HepG2 (cell line): Measurements from ENCODE around the gene HIF3A. TPM values are rescaled to one million over a fixed set of nuclear protein-coding genes. Genes with fewer than 3 reads are reported as not detected.

ENCODE experiments used
- ATAC-seq: fragments of 200-7000 bp; cut with Tn5 transposase; 3 replicates; pipeline ENCODE4 v1.9.1; 2020; ENCODE audit warnings: mild to moderate bottlenecking, moderate library complexity
- BruUV-seq: library from RNA; stranded (reverse); fragments of 400-500 nt; replicated peaks from 2 replicates; lab custom pipeline; 2021; lab: Mats Ljungman, UMichigan
- CTCF ChIA-PET: fragments of 300-600 bp; formaldehyde crosslinking; extraction: SDS; loops from one replicate; lab custom pipeline; 2021; ENCODE audit warnings: low total read pairs, inconsistent platforms, low intra/inter-chr PET ratio; lab: Yijun Ruan, JAX
- POLR2A ChIA-PET: fragments of 350-600 bp; sonication (Branson Sonifier 250); formaldehyde crosslinking; loops from one replicate; lab custom pipeline; 2020; ENCODE audit warnings: antibody characterized with exemption, inconsistent platforms; lab: Yijun Ruan, JAX
- DNase-seq: peaks from one replicate; pipeline ENCODE4 v3.0.0-alpha.2; 2015; ENCODE audit warnings: low spot score
- FAIRE-seq: peaks from 3 replicates; lab custom pipeline; 2011; peaks lifted over from hg19 to GRCh38; lab: Jason Lieb, UNC
- H2AFZ ChIP-seq: one replicate; pipeline ENCODE4 v1.6.1; 2011; ENCODE audit warnings: low read length, inconsistent platforms
- H3K27ac ChIP-seq: fragments of 300-600 bp; 3 replicates; pipeline ENCODE4 v1.8.0; 2011; ENCODE audit warnings: mixed run types, mild to moderate bottlenecking, mixed read lengths, low read length, inconsistent platforms; ENCODE audit not compliant: insufficient read depth; ENCODE audit errors: extremely low read length
- H3K27me3 ChIP-seq, 2 experiments: fragments of 200-600 bp in 1 of 2; 2 replicates in 1 of 2; 3 replicates in 1 of 2; pipeline versions ENCODE4 v1.6.0 to v1.8.0; 2011; ENCODE audit warnings: low read length in 2 of 2, mild to moderate bottlenecking in 2 of 2, moderate library complexity in 2 of 2, inconsistent platforms in 1 of 2; ENCODE audit not compliant: insufficient read depth in 2 of 2, control insufficient read depth in 1 of 2
- H3K36me3 ChIP-seq, 2 experiments: fragments of 200-600 bp in 1 of 2; replicated peaks in 1 of 2; 2 replicates in 1 of 2; 3 replicates in 1 of 2; pipeline versions ENCODE4 v1.5.1 to v1.8.0; 2011; ENCODE audit warnings: low read length in 2 of 2, inconsistent platforms in 1 of 2; ENCODE audit not compliant: insufficient read depth in 2 of 2, control insufficient read depth in 1 of 2
- H3K4me1 ChIP-seq: 2 replicates; pipeline ENCODE4 v1.5.1; 2012; ENCODE audit warnings: low read length, inconsistent platforms; ENCODE audit not compliant: insufficient read depth
- H3K4me2 ChIP-seq: 2 replicates; pipeline ENCODE4 v1.6.0; 2011; ENCODE audit warnings: low read depth, low read length, inconsistent platforms
- H3K4me3 ChIP-seq, 3 experiments: fragments of 200-600 bp in 1 of 3; sonication (generic), shearing (Covaris generic) in 1 of 3; replicated peaks in 1 of 3; 2 replicates each; pipeline ENCODE4 v1.5.1; 2011 to 2016; ENCODE audit warnings: low read length in 3 of 3, inconsistent platforms in 2 of 3, low read depth in 2 of 3, mild to moderate bottlenecking in 2 of 3, control low read depth in 1 of 3, mixed read lengths in 1 of 3; ENCODE audit not compliant: insufficient read depth in 1 of 3
- H3K79me2 ChIP-seq: one replicate; pipeline ENCODE4 v1.6.1; 2011; ENCODE audit warnings: low read length, inconsistent platforms; ENCODE audit not compliant: insufficient read depth
- H3K9ac ChIP-seq: 2 replicates; pipeline ENCODE4 v1.6.0; 2011; ENCODE audit warnings: mild to moderate bottlenecking, low read depth, low read length, inconsistent platforms; ENCODE audit not compliant: insufficient read depth
- H3K9me3 ChIP-seq: 2 replicates; pipeline ENCODE4 v1.5.1; 2012; ENCODE audit warnings: mild to moderate bottlenecking, low read length
- H4K20me1 ChIP-seq: 2 replicates; pipeline ENCODE4 v1.6.0; 2011; ENCODE audit warnings: inconsistent platforms, mild to moderate bottlenecking, low read length, moderate library complexity; ENCODE audit not compliant: insufficient read depth
- AGO2 ChIP-seq: fragments of 200-400 bp; formaldehyde crosslinking; optimal IDR thresholded peaks from 2 replicates; pipeline ENCODE3; 2017; ENCODE audit warnings: mild to moderate bottlenecking, low read depth, low read length, moderate library complexity
- CREBL2 ChIP-seq: sonication (generic); formaldehyde crosslinking; IDR thresholded peaks from 2 replicates; pipeline ENCODE4 v1.8.1; 2023; ENCODE audit warnings: missing genetic modification reagents, mild to moderate bottlenecking, borderline replicate concordance
- FOXJ3 ChIP-seq: sonication (generic); formaldehyde crosslinking; IDR thresholded peaks from 2 replicates; pipeline ENCODE4 v1.4.0; 2020; ENCODE audit warnings: missing genetic modification reagents, mild to moderate bottlenecking, borderline replicate concordance
- FOXM1 ChIP-seq: sonication (generic); formaldehyde crosslinking; IDR thresholded peaks from 2 replicates; pipeline ENCODE4 v1.5.0; 2020; ENCODE audit warnings: missing genetic modification reagents
- HMGXB4 ChIP-seq, 2 experiments: sonication (generic) in 1 of 2; formaldehyde crosslinking in 1 of 2; IDR thresholded peaks; 2 replicates each; pipeline versions ENCODE4 v1.4.0 to v1.6.1; 2018 to 2020; ENCODE audit warnings: missing genetic modification reagents in 2 of 2, borderline replicate concordance in 1 of 2, low read depth in 1 of 2, mild to moderate bottlenecking in 1 of 2, missing biosample characterization in 1 of 2
- HOMEZ ChIP-seq: IDR thresholded peaks from 2 replicates; pipeline ENCODE4 v1.6.1; 2016; ENCODE audit warnings: low read depth
- HOXA9 ChIP-seq: sonication (generic); formaldehyde crosslinking; IDR thresholded peaks from 2 replicates; pipeline ENCODE4 v1.8.1; 2022; ENCODE audit warnings: missing genetic modification reagents, mild to moderate bottlenecking, moderate library complexity, borderline replicate concordance
- KLF12 ChIP-seq: sonication (generic); formaldehyde crosslinking; IDR thresholded peaks from 2 replicates; pipeline ENCODE4 v1.4.0; 2020; ENCODE audit warnings: missing genetic modification reagents, borderline replicate concordance
- NCOA1 ChIP-seq: sonication (generic); formaldehyde crosslinking; IDR thresholded peaks from 2 replicates; pipeline ENCODE4 v1.9.0; 2021; ENCODE audit warnings: missing genetic modification reagents
- NR3C1 ChIP-seq: sonication (generic); formaldehyde crosslinking; IDR thresholded peaks from 2 replicates; pipeline ENCODE4 v1.4.0; 2020; ENCODE audit warnings: missing genetic modification reagents
- PAF1 ChIP-seq: IDR thresholded peaks from 2 replicates; pipeline ENCODE4 v1.6.1; 2016; ENCODE audit warnings: missing genetic modification reagents, missing compliant biosample characterization
- STAG1 ChIP-seq: sonication (generic); formaldehyde crosslinking; IDR thresholded peaks from 2 replicates; pipeline ENCODE4 v1.4.0; 2020; ENCODE audit warnings: missing genetic modification reagents
- TBX2 ChIP-seq: sonication (generic); formaldehyde crosslinking; IDR thresholded peaks from 2 replicates; pipeline ENCODE4 v1.5.0; 2020; ENCODE audit warnings: missing genetic modification reagents, mild to moderate bottlenecking, borderline replicate concordance
- TRIM24 ChIP-seq: sonication (generic); formaldehyde crosslinking; IDR thresholded peaks from 2 replicates; pipeline ENCODE4 v1.8.0; 2022; ENCODE audit warnings: mild to moderate bottlenecking, missing genetic modification reagents
- WIZ ChIP-seq: sonication (generic); formaldehyde crosslinking; IDR thresholded peaks from 2 replicates; pipeline ENCODE4 v1.5.1; 2020; ENCODE audit warnings: mild to moderate bottlenecking, missing genetic modification reagents
- XRCC5 ChIP-seq: fragments of 200-400 bp; formaldehyde crosslinking; optimal IDR thresholded peaks from 2 replicates; pipeline ENCODE3; 2017; ENCODE audit warnings: mild to moderate bottlenecking, low read length
- ZFAT ChIP-seq: sonication (generic); formaldehyde crosslinking; conservative IDR thresholded peaks from 2 replicates; pipeline ENCODE4 v1.8.1; 2023; ENCODE audit warnings: missing genetic modification reagents, inconsistent platforms
- ZNF251 ChIP-seq: sonication (generic); formaldehyde crosslinking; IDR thresholded peaks from 2 replicates; pipeline ENCODE4 v1.9.0; 2021; ENCODE audit warnings: mild to moderate bottlenecking, missing genetic modification reagents
- ZNF383 ChIP-seq: sonication (generic); formaldehyde crosslinking; IDR thresholded peaks from 2 replicates; pipeline ENCODE4 v1.4.0; 2020; ENCODE audit warnings: missing genetic modification reagents, mild to moderate bottlenecking, borderline replicate concordance
- ZNF547 ChIP-seq: sonication (generic); formaldehyde crosslinking; IDR thresholded peaks from 2 replicates; pipeline ENCODE4 v1.5.1; 2020; ENCODE audit warnings: mild to moderate bottlenecking, missing genetic modification reagents
- ZNF644 ChIP-seq: IDR thresholded peaks from 2 replicates; pipeline ENCODE4 v1.6.1; 2016; ENCODE audit warnings: low read depth
- WGBS: methylation state at CpG from one replicate; pipeline ENCODE4 v1.1.6; 2017; ENCODE audit warnings: low lambda C conversion rate; 5-methylcytosine and 5-hydroxymethylcytosine counted together
- in situ Hi-C: cut with HindIII; loops from 2 replicates; pipeline ENCODE4 v1.10.0; 2017; ENCODE audit warnings: low pct_unique_long_range_greater_than_20kb; ENCODE audit not compliant: extremely low pct_ligation_motif_present
- intact Hi-C: fragments of 100-400 bp; cut with micrococcal nuclease; formaldehyde crosslinking; loops from one replicate; pipeline ENCODE4 v1.10.0; 2022; ENCODE audit not compliant: unreplicated experiment
- polyA plus RNA-seq, 8 experiments: library from polyadenylated mRNA; depleted of rRNA in 3 of 8; stranded (reverse) in 7 of 8; unstranded in 1 of 8; fragments of >200 nt; fragmentation: Illumina TruSeq in 4 of 8; extraction: Trizol in 4 of 8; gene quantifications; 2 replicates each; pipeline versions ENCODE4 v1.2.1 to v1.2.3, GENCODE V29; 2011 to 2016; ENCODE audit warnings: low read depth in 4 of 8, missing spikeins in 1 of 8, mixed read lengths in 1 of 8; ENCODE audit not compliant: insufficient read depth in 1 of 8
- total RNA-seq, 5 experiments: library from RNA; depleted of rRNA; stranded (reverse); fragments of >200 nt; fragmentation: Illumina TruSeq; extraction: Trizol; gene quantifications; 2 replicates each; pipeline ENCODE4 v1.2.3, GENCODE V29; 2016; ENCODE audit warnings: low read depth in 1 of 5

The HIF3A gene
- total and polyA plus RNA-seq, 2 of the 13 experiments (the other 11 are each of a cell fraction or from before 2014, with no cell fraction given): 0.09 to 0.22 TPM

- TF ChIP-seq STAG1 (CRISPR knock-in tag) (peak; percentile 86), XRCC5 (peak; percentile 33), TRIM24 (CRISPR knock-in tag) (no peak), CREBL2 (CRISPR knock-in tag) (no peak), AGO2 (no peak), HOXA9 (no peak), KLF12 (CRISPR knock-in tag) (no peak), HOMEZ (0 out of 2 replicates have a peak, but pooled peaks have one; percentile 15), NR3C1 (no peak), FOXM1 (CRISPR knock-in tag) (no peak), ZFAT (CRISPR knock-in tag) (no peak), ZNF251 (CRISPR knock-in tag) (no peak)
These were observed 31.5 kb upstream of the HIF3A start (continued) for GRCh38 chr19:46265217-46265828.

- Histone ChIP-seq H2AFZ (no peak overlapping the region), H3K4me3 (no peak overlapping the region), H3K4me1 (no peaks in the 10 kb centered on the region), H3K27me3 (peaks cover 0 to 5% of the 10 kb centered on the region in 2 experiments; a peak in 2 of 5 replicates), H3K27ac (no peak overlapping the region), H3K79me2 (no peaks in the 10 kb centered on the region), H3K9me3 (no peaks in the 10 kb centered on the region), H3K9ac (no peak overlapping the region), H3K4me2 (no peak overlapping the region), H3K36me3 (no peaks in the 10 kb centered on the region), H4K20me1 (no peaks in the 10 kb centered on the region)
- ATAC-seq: no peak
- 10% methylated on average over 7 of the region's 7 CpGs for WGBS
- in situ Hi-C loops (loop anchor here (5.0 kb wide), 2 partner anchors 187 to 242 kb away; no protein-coding TSS in a partner anchor), intact Hi-C loops (loop anchor here (10.0 kb wide), 1 partner anchor 84 kb away; no protein-coding TSS in a partner anchor)
- POLR2A ChIA-PET: no interaction called here
- FAIRE-seq: no peak
- no TSS peak for BruUV-seq
- DNase-seq: no peak
- CTCF ChIA-PET: interaction anchor here (1.0 kb wide), 1 partner anchor 189 kb away, joined by 3 read pairs; no protein-coding TSS in a partner anchor
- no peak for TF ChIP-seq ZNF644
- TF ChIP-seq NCOA1 (CRISPR knock-in tag): no peak
- no peak for TF ChIP-seq WIZ (CRISPR knock-in tag)
- TF ChIP-seq TBX2: no peak
- TF ChIP-seq ZNF383: no peak
- TF ChIP-seq ZNF547 (CRISPR knock-in tag): no peak
- no peak for TF ChIP-seq FOXJ3 (CRISPR knock-in tag)
- TF ChIP-seq HMGXB4 (CRISPR knock-in tag; IDR thresholded peaks at IDR 0.05; ENCODE audit: borderline replicate concordance in 1 of 2, low read depth in 1 of 2): no peak
- TF ChIP-seq PAF1: no peak
These were observed 27.7 kb upstream of the HIF3A start for GRCh38 chr19:46269101-46269500.
